ENCODE data around the gene NKAPL. TPM values are rescaled to one million over a fixed set of nuclear protein-coding genes. Genes with fewer than 3 reads are reported as not detected.

The NKAPL gene
- total and polyA plus RNA-seq, 10 of the 15 experiments (the other 5 are each of a cell fraction or from before 2014, with no cell fraction given) = 0.10 to 0.48 (median 0.19) TPM; not detected in 1

- CTCF ChIA-PET = no interaction called here
- no TSS peak for BruUV-seq (replicated peaks)
- POLR2A ChIA-PET = no interaction called here
- no peaks in the 10 kb centered on the region for H3K4me1 ChIP-seq (ENCODE audit: control insufficient read depth, insufficient read depth, low read length)
- H3K9me3 ChIP-seq (replicated peaks; ENCODE audit: control insufficient read depth, insufficient read depth, low read length) = no peaks in the 10 kb centered on the region
- peaks cover 14% of the 10 kb centered on the region for H3K79me2 ChIP-seq (ENCODE audit: control insufficient read depth, insufficient read depth, low read length)
- H4K20me1 ChIP-seq (ENCODE audit: control insufficient read depth, insufficient read depth) = no peaks in the 10 kb centered on the region
- no peaks in the 10 kb centered on the region for H3K27me3 ChIP-seq (replicated peaks in 1 of 2; ENCODE audit: control insufficient read depth in 2 of 2, insufficient read depth in 2 of 2, low read length in 1 of 2)
- intact Hi-C loops (cut with micrococcal nuclease; ENCODE audit: unreplicated experiment) = no loop called here
- peak overlapping the region; percentile 39 for H3K4me2 ChIP-seq (ENCODE audit: control insufficient read depth, insufficient read depth)
- no peak for ATAC-seq
- no peak overlapping the region for H3K27ac ChIP-seq (ENCODE audit: control insufficient read depth, insufficient read depth)
- H3K36me3 ChIP-seq (ENCODE audit: control insufficient read depth in 2 of 2, insufficient read depth in 2 of 2, low read length in 1 of 2) = peaks cover 0 to 4% of the 10 kb centered on the region in 2 experiments; a peak in 2 of 4 replicates
- SMC1A ChIA-PET (ENCODE audit: uncharacterized antibody, unreplicated experiment) = interaction anchor here (0.6 to 1.7 kb wide), 6 partner anchors 17 to 110 kb away, joined by 3 to 6 read pairs (median 3); partner anchors contain the start of genes ZKSCAN3 and ZKSCAN8
- in situ Hi-C loops (cut with MboI) = no loop called here
- no peak for TF ChIP-seq NKRF (conservative IDR thresholded peaks at IDR 0.05)
- no peak for TF ChIP-seq CREM (IDR thresholded peaks at IDR 0.05; ENCODE audit: low read depth)
- TF ChIP-seq, protein P1, sequence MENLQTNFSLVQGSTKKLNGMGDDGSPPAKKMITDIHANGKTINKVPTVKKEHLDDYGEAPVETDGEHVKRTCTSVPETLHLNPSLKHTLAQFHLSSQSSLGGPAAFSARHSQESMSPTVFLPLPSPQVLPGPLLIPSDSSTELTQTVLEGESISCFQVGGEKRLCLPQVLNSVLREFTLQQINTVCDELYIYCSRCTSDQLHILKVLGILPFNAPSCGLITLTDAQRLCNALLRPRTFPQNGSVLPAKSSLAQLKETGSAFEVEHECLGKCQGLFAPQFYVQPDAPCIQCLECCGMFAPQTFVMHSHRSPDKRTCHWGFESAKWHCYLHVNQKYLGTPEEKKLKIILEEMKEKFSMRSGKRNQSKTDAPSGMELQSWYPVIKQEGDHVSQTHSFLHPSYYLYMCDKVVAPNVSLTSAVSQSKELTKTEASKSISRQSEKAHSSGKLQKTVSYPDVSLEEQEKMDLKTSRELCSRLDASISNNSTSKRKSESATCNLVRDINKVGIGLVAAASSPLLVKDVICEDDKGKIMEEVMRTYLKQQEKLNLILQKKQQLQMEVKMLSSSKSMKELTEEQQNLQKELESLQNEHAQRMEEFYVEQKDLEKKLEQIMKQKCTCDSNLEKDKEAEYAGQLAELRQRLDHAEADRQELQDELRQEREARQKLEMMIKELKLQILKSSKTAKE (IDR thresholded peaks at IDR 0.05; ENCODE audit: low read depth, poor library complexity, severe bottlenecking) = no peak
- no peak for TF ChIP-seq CBFB (IDR thresholded peaks at IDR 0.05; ENCODE audit: low read depth)
- TF ChIP-seq HDGF (IDR thresholded peaks at IDR 0.05) = no peak
- TF ChIP-seq CTCF (IDR thresholded peaks at IDR 0.05 in 2 of 3, conservative IDR thresholded peaks at IDR 0.05 in 1 of 3; ENCODE audit: control insufficient read depth in 2 of 3, extremely low read depth in 1 of 3, insufficient read depth in 1 of 3, low read depth in 3 of 3, low read length in 3 of 3) = no peak
- no peak for DNase-seq (ENCODE audit: low read depth, low spot score)
- no peak overlapping the region for H2AFZ ChIP-seq (ENCODE audit: control insufficient read depth, low read depth, low read length)
- 50% methylated on average over 2 of the region's 2 CpGs for WGBS (ENCODE audit: insufficient coverage, insufficient replicate concordance, low lambda C conversion rate, missing lambda C conversion rate)
- RAD21 ChIA-PET (ENCODE audit: unreplicated experiment) = interaction anchor here (0.6 to 2.3 kb wide), 3 partner anchors 24 to 109 kb away, joined by 3 to 6 read pairs (median 3); partner anchors contain the start of gene ZKSCAN8
- H3K9ac ChIP-seq (ENCODE audit: control insufficient read depth, insufficient read depth, low read length) = no peak overlapping the region
- FAIRE-seq = no peak
- peak overlapping the region; percentile 61 for H3K4me3 ChIP-seq
These were observed 8.3 kb upstream of the NKAPL start for GRCh38 chr6:28250747-28251146.
